SJSA1 (cell line): ENCODE results near the gene GEMIN5. TPM values are rescaled to one million over a fixed set of nuclear protein-coding genes. Genes with fewer than 3 reads are reported as not detected.
"Not testable (repeated sequence)": the region's sequence is repeated elsewhere in the genome, so short reads cannot be mapped to it uniquely, and the experiment has no call there.

Source experiments
- DNase-seq, 2 experiments: peaks; one replicate each; pipeline ENCODE4 v3.0.0-alpha.2; 2015 to 2020; ENCODE audit warnings: low spot score in 2 of 2, low read depth in 1 of 2
- H3K27ac ChIP-seq: fragments of 250-450 bp; sonication (Bioruptor Pico); 2 replicates; pipeline ENCODE4 v1.5.1; 2020; ENCODE audit warnings: mild to moderate bottlenecking, moderate library complexity
- H3K27me3 ChIP-seq: fragments of 250-450 bp; sonication (Bioruptor Pico); replicated peaks from 2 replicates; pipeline ENCODE4 v1.5.1; 2020; ENCODE audit warnings: mild to moderate bottlenecking, moderate library complexity
- H3K36me3 ChIP-seq: fragments of 250-450 bp; sonication (Bioruptor Pico); 2 replicates; pipeline ENCODE4 v1.5.1; 2020; ENCODE audit warnings: mild to moderate bottlenecking
- H3K4me1 ChIP-seq: fragments of 250-450 bp; sonication (Bioruptor Pico); replicated peaks from 2 replicates; pipeline ENCODE4 v1.6.1; 2021; ENCODE audit warnings: mild to moderate bottlenecking
- H3K4me3 ChIP-seq: fragments of 250-450 bp; sonication (Bioruptor Pico); 2 replicates; pipeline ENCODE4 v1.5.1; 2020; ENCODE audit warnings: mild to moderate bottlenecking
- H3K9me3 ChIP-seq: fragments of 250-450 bp; sonication (Bioruptor Pico); replicated peaks from 2 replicates; pipeline ENCODE4 v1.5.1; 2020; ENCODE audit warnings: mild to moderate bottlenecking
- total RNA-seq: library from RNA; depleted of rRNA; stranded (reverse); fragments of >200 nt; shearing (Covaris generic); gene quantifications from 2 replicates; pipeline ENCODE4 v1.2.3, GENCODE V29; 2014; rRNA removed

The GEMIN5 gene
- 26.7 and 33.0 TPM in 2 replicates for total RNA-seq

GRCh38 chr5:154937718-154938466 lies at the start of gene GEMIN5:
Gene GEMIN5, minus strand, starts transcription at chr5:154938211. Its CDS starts 78 bp downstream, at chr5:154938133.
- Histone ChIP-seq H3K36me3 (peaks cover 28% of the 10 kb centered on the region), H3K4me1 (peaks cover 25% of the 10 kb centered on the region), H3K4me3 (peak within 1 kb of the TSS; percentile 85), H3K9me3 (no peaks in the 10 kb centered on the region), H3K27me3 (no peaks in the 10 kb centered on the region), H3K27ac (no peak within 1 kb of the TSS)
- peak; percentile 88 to 89 for DNase-seq

GRCh38 chr5:154986151-154986550 lies 48.1 kb upstream of the GEMIN5 start:
- Histone ChIP-seq H3K4me1 (no peaks in the 10 kb centered on the region), H3K27me3 (peaks cover 25% of the 10 kb centered on the region), H3K9me3 (no peaks in the 10 kb centered on the region), H3K4me3 (no peak overlapping the region), H3K27ac (no peak overlapping the region), H3K36me3 (no peaks in the 10 kb centered on the region)
- no peak for DNase-seq

GRCh38 chr5:154984946-154985516 lies 47.0 kb upstream of the GEMIN5 start:
- H3K27ac ChIP-seq = no peak overlapping the region
- no peak overlapping the region for H3K4me3 ChIP-seq
- no peak for DNase-seq
- peaks cover 25% of the 10 kb centered on the region for H3K27me3 ChIP-seq
- no peaks in the 10 kb centered on the region; the same call in 1 of the 2 replicates for H3K9me3 ChIP-seq
- H3K4me1 ChIP-seq = no peaks in the 10 kb centered on the region
- no peaks in the 10 kb centered on the region for H3K36me3 ChIP-seq

GRCh38 chr5:154978294-154978693 lies 40.3 kb upstream of the GEMIN5 start:
- not testable (repeated sequence) for H3K36me3 ChIP-seq, H3K4me1 ChIP-seq, DNase-seq, H3K9me3 ChIP-seq, H3K4me3 ChIP-seq, H3K27me3 ChIP-seq, H3K27ac ChIP-seq

GRCh38 chr5:154977409-154977808 lies 39.4 kb upstream of the GEMIN5 start:
- no peaks in the 10 kb centered on the region; the same call in 1 of the 2 replicates for H3K9me3 ChIP-seq
- H3K27ac ChIP-seq = no peak overlapping the region
- no peak overlapping the region for H3K4me3 ChIP-seq
- no peak for DNase-seq
- no peaks in the 10 kb centered on the region for H3K4me1 ChIP-seq
- no peaks in the 10 kb centered on the region for H3K27me3 ChIP-seq
- H3K36me3 ChIP-seq = no peaks in the 10 kb centered on the region

GRCh38 chr5:154976082-154976481 lies 38.1 kb upstream of the GEMIN5 start:
- not testable (repeated sequence) for H3K27me3 ChIP-seq, H3K4me1 ChIP-seq, H3K9me3 ChIP-seq, DNase-seq, H3K4me3 ChIP-seq, H3K27ac ChIP-seq, H3K36me3 ChIP-seq

- Histone ChIP-seq H3K36me3 (peaks cover 15% of the 10 kb centered on the region), H3K4me1 (no peaks in the 10 kb centered on the region)
- DNase-seq = peak in 1 of 2 experiments; percentile 18
Observed at GRCh38 chr5:154972476-154973080, 34.6 kb upstream of the GEMIN5 start.

GRCh38 chr5:154971501-154971900 lies 33.5 kb upstream of the GEMIN5 start:
- Histone ChIP-seq H3K4me3 (no peak overlapping the region), H3K36me3 (peaks cover 26% of the 10 kb centered on the region), H3K9me3 (no peaks in the 10 kb centered on the region), H3K27me3 (no peaks in the 10 kb centered on the region), H3K27ac (no peak overlapping the region), H3K4me1 (no peaks in the 10 kb centered on the region)
- DNase-seq = no peak

More at GRCh38 chr5:154972476-154973080, 34.6 kb upstream of the GEMIN5 start:
- Histone ChIP-seq H3K4me3 (no peak overlapping the region), H3K27ac (no peak overlapping the region), H3K9me3 (no peaks in the 10 kb centered on the region), H3K27me3 (no peaks in the 10 kb centered on the region)

GRCh38 chr5:154970759-154971158 lies 32.7 kb upstream of the GEMIN5 start:
- Histone ChIP-seq H3K36me3 (peaks cover 30% of the 10 kb centered on the region), H3K27me3 (no peaks in the 10 kb centered on the region), H3K27ac (no peak overlapping the region), H3K4me1 (no peaks in the 10 kb centered on the region), H3K4me3 (no peak overlapping the region), H3K9me3 (no peaks in the 10 kb centered on the region)
- DNase-seq = no peak

- Histone ChIP-seq H3K4me1 (no peaks in the 10 kb centered on the region), H3K4me3 (no peak overlapping the region), H3K27ac (no peak overlapping the region), H3K36me3 (peaks cover 31% of the 10 kb centered on the region), H3K27me3 (no peaks in the 10 kb centered on the region), H3K9me3 (no peaks in the 10 kb centered on the region)
- no peak for DNase-seq
Observed at GRCh38 chr5:154968953-154969352, 30.9 kb upstream of the GEMIN5 start.

- DNase-seq = no peak
- no peak overlapping the region for H3K27ac ChIP-seq
- no peaks in the 10 kb centered on the region for H3K9me3 ChIP-seq
- H3K4me1 ChIP-seq = no peaks in the 10 kb centered on the region
- H3K36me3 ChIP-seq = peaks cover 37% of the 10 kb centered on the region
- no peaks in the 10 kb centered on the region for H3K27me3 ChIP-seq
- no peak overlapping the region for H3K4me3 ChIP-seq
Observed at GRCh38 chr5:154967421-154968024, 29.5 kb upstream of the GEMIN5 start.

GRCh38 chr5:154966874-154967273 lies 28.9 kb upstream of the GEMIN5 start:
- no peak for DNase-seq
- H3K27me3 ChIP-seq = no peaks in the 10 kb centered on the region
- H3K27ac ChIP-seq = no peak overlapping the region
- H3K4me3 ChIP-seq = no peak overlapping the region
- peaks cover 44% of the 10 kb centered on the region for H3K36me3 ChIP-seq
- H3K4me1 ChIP-seq = no peaks in the 10 kb centered on the region
- no peaks in the 10 kb centered on the region for H3K9me3 ChIP-seq

- no peaks in the 10 kb centered on the region for H3K4me1 ChIP-seq
- no peak overlapping the region for H3K27ac ChIP-seq
- H3K27me3 ChIP-seq = no peaks in the 10 kb centered on the region
- no peak for DNase-seq
- no peaks in the 10 kb centered on the region for H3K9me3 ChIP-seq
- H3K4me3 ChIP-seq = no peak overlapping the region
- peaks cover 50% of the 10 kb centered on the region for H3K36me3 ChIP-seq
Observed at GRCh38 chr5:154966081-154966841, 28.2 kb upstream of the GEMIN5 start.
